ENCODE measurements around the gene EVPL. TPM values are rescaled to one million over a fixed set of nuclear protein-coding genes. Genes with fewer than 3 reads are reported as not detected.
"Not testable (repeated sequence)": the region's sequence is repeated elsewhere in the genome, so short reads cannot be mapped to it uniquely, and the experiment has no call there.

Gene EVPL
- total and polyA plus RNA-seq, 2 experiments from 2014 or later: 0.47 to 1.3 TPM

DNA sequence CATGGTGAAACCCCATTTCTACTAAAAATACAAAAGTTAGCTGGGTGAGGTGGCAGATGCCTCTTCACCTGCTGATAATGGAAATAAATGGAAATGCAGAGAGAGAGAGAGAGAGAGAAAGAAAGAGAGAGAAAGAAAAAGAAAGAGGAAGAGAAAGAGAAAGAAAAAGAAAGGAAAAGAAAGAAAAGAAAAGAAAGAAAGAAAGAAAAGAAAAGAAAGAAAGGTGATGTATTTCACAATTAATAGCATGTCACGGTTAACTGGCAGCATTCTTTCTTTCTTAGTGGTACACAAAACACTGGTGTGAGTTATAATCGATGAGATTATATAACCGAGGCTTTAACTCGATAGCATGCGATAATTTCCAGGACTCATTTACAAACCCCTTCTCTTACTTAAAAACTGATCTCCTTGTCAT is 51.3 kb downstream of the EVPL start:
- Histone ChIP-seq H3K27me3 (ENCODE audit: insufficient read depth) (no peaks in the 10 kb centered on the region), H2AFZ (no peak overlapping the region), H3K4me1 (ENCODE audit: insufficient read depth) (peaks cover 10% of the 10 kb centered on the region; the same call in 1 of the 2 replicates), H3K9me2 (ENCODE audit: insufficient read depth) (no peaks in the 10 kb centered on the region), H4K20me1 (replicated peaks; ENCODE audit: insufficient read depth) (0 out of 2 replicates have a peak, but pooled peaks cover 4% of the 10 kb centered on the region), H3K36me3 (ENCODE audit: insufficient read depth) (no peaks in the 10 kb centered on the region), H3K79me2 (replicated peaks; ENCODE audit: insufficient read depth) (peaks cover 80% of the 10 kb centered on the region), H3K4me2 (no peak overlapping the region), H3K4me3 (no peak overlapping the region), H3K27ac (ENCODE audit: low read depth) (no peak overlapping the region), H3F3A (replicated peaks; ENCODE audit: low read depth) (peaks cover 17% of the 10 kb centered on the region)
- no peak for DNase-seq (ENCODE audit: low spot score)
- TF ChIP-seq, protein P1, sequence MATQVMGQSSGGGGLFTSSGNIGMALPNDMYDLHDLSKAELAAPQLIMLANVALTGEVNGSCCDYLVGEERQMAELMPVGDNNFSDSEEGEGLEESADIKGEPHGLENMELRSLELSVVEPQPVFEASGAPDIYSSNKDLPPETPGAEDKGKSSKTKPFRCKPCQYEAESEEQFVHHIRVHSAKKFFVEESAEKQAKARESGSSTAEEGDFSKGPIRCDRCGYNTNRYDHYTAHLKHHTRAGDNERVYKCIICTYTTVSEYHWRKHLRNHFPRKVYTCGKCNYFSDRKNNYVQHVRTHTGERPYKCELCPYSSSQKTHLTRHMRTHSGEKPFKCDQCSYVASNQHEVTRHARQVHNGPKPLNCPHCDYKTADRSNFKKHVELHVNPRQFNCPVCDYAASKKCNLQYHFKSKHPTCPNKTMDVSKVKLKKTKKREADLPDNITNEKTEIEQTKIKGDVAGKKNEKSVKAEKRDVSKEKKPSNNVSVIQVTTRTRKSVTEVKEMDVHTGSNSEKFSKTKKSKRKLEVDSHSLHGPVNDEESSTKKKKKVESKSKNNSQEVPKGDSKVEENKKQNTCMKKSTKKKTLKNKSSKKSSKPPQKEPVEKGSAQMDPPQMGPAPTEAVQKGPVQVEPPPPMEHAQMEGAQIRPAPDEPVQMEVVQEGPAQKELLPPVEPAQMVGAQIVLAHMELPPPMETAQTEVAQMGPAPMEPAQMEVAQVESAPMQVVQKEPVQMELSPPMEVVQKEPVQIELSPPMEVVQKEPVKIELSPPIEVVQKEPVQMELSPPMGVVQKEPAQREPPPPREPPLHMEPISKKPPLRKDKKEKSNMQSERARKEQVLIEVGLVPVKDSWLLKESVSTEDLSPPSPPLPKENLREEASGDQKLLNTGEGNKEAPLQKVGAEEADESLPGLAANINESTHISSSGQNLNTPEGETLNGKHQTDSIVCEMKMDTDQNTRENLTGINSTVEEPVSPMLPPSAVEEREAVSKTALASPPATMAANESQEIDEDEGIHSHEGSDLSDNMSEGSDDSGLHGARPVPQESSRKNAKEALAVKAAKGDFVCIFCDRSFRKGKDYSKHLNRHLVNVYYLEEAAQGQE (IDR thresholded peaks at IDR 0.05; ENCODE audit: unreplicated experiment): no peak
- TF ChIP-seq, protein P2, sequence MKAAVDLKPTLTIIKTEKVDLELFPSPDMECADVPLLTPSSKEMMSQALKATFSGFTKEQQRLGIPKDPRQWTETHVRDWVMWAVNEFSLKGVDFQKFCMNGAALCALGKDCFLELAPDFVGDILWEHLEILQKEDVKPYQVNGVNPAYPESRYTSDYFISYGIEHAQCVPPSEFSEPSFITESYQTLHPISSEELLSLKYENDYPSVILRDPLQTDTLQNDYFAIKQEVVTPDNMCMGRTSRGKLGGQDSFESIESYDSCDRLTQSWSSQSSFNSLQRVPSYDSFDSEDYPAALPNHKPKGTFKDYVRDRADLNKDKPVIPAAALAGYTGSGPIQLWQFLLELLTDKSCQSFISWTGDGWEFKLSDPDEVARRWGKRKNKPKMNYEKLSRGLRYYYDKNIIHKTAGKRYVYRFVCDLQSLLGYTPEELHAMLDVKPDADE (IDR thresholded peaks at IDR 0.05): no peak
- TF ChIP-seq NANOG (IDR thresholded peaks at IDR 0.05; ENCODE audit: borderline replicate concordance) (no peak), CREB1 (CRISPR knock-in tag; IDR thresholded peaks at IDR 0.05; ENCODE audit: low read depth) (no peak), STAT1 (IDR thresholded peaks at IDR 0.05; ENCODE audit: unreplicated experiment) (no peak), JUNB (IDR thresholded peaks at IDR 0.05; ENCODE audit: unreplicated experiment) (no peak)
- TF ChIP-seq, protein P3, sequence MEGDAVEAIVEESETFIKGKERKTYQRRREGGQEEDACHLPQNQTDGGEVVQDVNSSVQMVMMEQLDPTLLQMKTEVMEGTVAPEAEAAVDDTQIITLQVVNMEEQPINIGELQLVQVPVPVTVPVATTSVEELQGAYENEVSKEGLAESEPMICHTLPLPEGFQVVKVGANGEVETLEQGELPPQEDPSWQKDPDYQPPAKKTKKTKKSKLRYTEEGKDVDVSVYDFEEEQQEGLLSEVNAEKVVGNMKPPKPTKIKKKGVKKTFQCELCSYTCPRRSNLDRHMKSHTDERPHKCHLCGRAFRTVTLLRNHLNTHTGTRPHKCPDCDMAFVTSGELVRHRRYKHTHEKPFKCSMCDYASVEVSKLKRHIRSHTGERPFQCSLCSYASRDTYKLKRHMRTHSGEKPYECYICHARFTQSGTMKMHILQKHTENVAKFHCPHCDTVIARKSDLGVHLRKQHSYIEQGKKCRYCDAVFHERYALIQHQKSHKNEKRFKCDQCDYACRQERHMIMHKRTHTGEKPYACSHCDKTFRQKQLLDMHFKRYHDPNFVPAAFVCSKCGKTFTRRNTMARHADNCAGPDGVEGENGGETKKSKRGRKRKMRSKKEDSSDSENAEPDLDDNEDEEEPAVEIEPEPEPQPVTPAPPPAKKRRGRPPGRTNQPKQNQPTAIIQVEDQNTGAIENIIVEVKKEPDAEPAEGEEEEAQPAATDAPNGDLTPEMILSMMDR (conservative IDR thresholded peaks at IDR 0.05; ENCODE audit: low read depth in 2 of 2): no peak
- Mint-ChIP-seq H3K4me3 (no peak overlapping the region), H3K27me3 (ENCODE audit: insufficient read depth, low read depth, poor library complexity) (peaks cover 17% of the 10 kb centered on the region), H3K36me3 (ENCODE audit: low read depth) (peaks cover 32% of the 10 kb centered on the region), H3K4me1 (peaks cover 17% of the 10 kb centered on the region), H3K9me3 (no peaks in the 10 kb centered on the region), H3K27ac (no peak overlapping the region)
- ATAC-seq: no peak

DNA sequence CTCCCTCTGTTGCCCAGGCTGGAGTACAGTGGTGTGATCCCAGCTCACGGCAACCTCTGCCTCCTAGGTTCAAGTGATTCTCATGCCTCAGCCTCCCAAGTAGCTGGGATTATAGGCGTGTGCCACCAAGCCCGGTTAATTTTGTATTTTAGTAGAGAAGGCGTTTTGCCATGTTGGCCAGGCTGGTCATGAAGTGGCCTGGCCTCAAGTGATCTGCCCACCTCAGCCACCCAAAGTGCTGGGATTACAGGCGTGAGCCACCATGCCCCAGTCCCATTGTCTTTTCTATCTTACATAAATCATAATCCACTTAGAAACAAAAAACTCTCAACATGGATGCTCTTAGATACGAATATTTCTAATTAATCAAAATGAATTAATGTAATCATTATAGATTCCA is 51.9 kb downstream of the EVPL start:
- H3K4me1 ChIP-seq (ENCODE audit: insufficient read depth); H3K9me3 Mint-ChIP-seq; H3K4me3 Mint-ChIP-seq; H3K27ac ChIP-seq (ENCODE audit: low read depth); H3K4me3 ChIP-seq; H3K36me3 ChIP-seq (ENCODE audit: insufficient read depth); H3K27me3 ChIP-seq (ENCODE audit: insufficient read depth); H3K27ac Mint-ChIP-seq; H3K9me2 ChIP-seq (ENCODE audit: insufficient read depth); ATAC-seq; DNase-seq (ENCODE audit: low spot score); H3K4me2 ChIP-seq; H4K20me1 ChIP-seq (replicated peaks; ENCODE audit: insufficient read depth); H2AFZ ChIP-seq: not testable (repeated sequence)
- peaks cover 14% of the 10 kb centered on the region for H3F3A ChIP-seq (replicated peaks; ENCODE audit: low read depth)
- Mint-ChIP-seq H3K36me3 (ENCODE audit: low read depth) (peaks cover 36% of the 10 kb centered on the region), H3K4me1 (peaks cover 14% of the 10 kb centered on the region; the same call in 2 of the 3 replicates), H3K27me3 (ENCODE audit: insufficient read depth, low read depth, poor library complexity) (peaks cover 17% of the 10 kb centered on the region)
- peaks cover 80% of the 10 kb centered on the region for H3K79me2 ChIP-seq (replicated peaks; ENCODE audit: insufficient read depth)

All from GM23338 (cell line).